Muscle of arm (tissue), 12 donors: ENCODE results near the gene ZC3H7A. TPM values are rescaled to one million over a fixed set of nuclear protein-coding genes. Genes with fewer than 3 reads are reported as not detected.
"Not testable (repeated sequence)": the region's sequence is repeated elsewhere in the genome, so short reads cannot be mapped to it uniquely, and the experiment has no call there.

Source experiments
- DNase-seq: peaks from one replicate; pipeline ENCODE4 v3.0.0-alpha.2; 2013
- polyA plus RNA-seq, 12 donors: library from polyadenylated mRNA; unstranded; fragments of 120-200 nt; gene quantifications; one replicate each; pipeline ENCODE4 v1.2.1, GENCODE V29; 2013; ENCODE audit not compliant: insufficient read length in 12 of 12

The ZC3H7A gene
- polyA plus RNA-seq, 12 donors = 38.5 to 91.9 (median 50.7) TPM; not detected in 1

GRCh38 chr16:11801481-11802021 is 4.5 kb upstream of the ZC3H7A start:
- no peak for DNase-seq

GRCh38 chr16:11800382-11800718 is 3.3 kb upstream of the ZC3H7A start:
- DNase-seq = no peak

- DNase-seq = no peak
These were observed 2.7 kb upstream of the ZC3H7A start for GRCh38 chr16:11799509-11800381.

GRCh38 chr16:11799017-11799381 is 1.9 kb upstream of the ZC3H7A start:
- DNase-seq = no peak

GRCh38 chr16:11797957-11798299 is 870 bp upstream of the ZC3H7A start:
- no peak for DNase-seq

- peak; percentile 48 for DNase-seq
These were observed 562 bp downstream of the ZC3H7A start for GRCh38 chr16:11796227-11797165.

- DNase-seq = no peak
These were observed 1.2 kb downstream of the ZC3H7A start for GRCh38 chr16:11795887-11796226.

GRCh38 chr16:11794996-11795886 is 1.8 kb downstream of the ZC3H7A start:
- DNase-seq = no peak

- DNase-seq = no peak
These were observed 2.6 kb downstream of the ZC3H7A start for GRCh38 chr16:11794447-11794846.

GRCh38 chr16:11793840-11794239 is 3.2 kb downstream of the ZC3H7A start:
- no peak for DNase-seq

GRCh38 chr16:11792410-11793241 is 4.4 kb downstream of the ZC3H7A start:
- no peak for DNase-seq

GRCh38 chr16:11791144-11791828 is 5.8 kb downstream of the ZC3H7A start:
- no peak for DNase-seq

GRCh38 chr16:11788914-11789313 is 8.1 kb downstream of the ZC3H7A start:
- DNase-seq = no peak

GRCh38 chr16:11784980-11785599 is 12.0 kb downstream of the ZC3H7A start:
- not testable (repeated sequence) for DNase-seq

GRCh38 chr16:11784381-11784780 is 12.7 kb downstream of the ZC3H7A start:
- not testable (repeated sequence) for DNase-seq

- DNase-seq = no peak
These were observed 13.1 kb downstream of the ZC3H7A start for GRCh38 chr16:11784038-11784369.

- no peak for DNase-seq
These were observed 13.6 kb downstream of the ZC3H7A start for GRCh38 chr16:11783319-11784037.

GRCh38 chr16:11781773-11782172 is 15.3 kb downstream of the ZC3H7A start:
- no peak for DNase-seq
